ENCODE data around the gene GRIA4. TPM values are rescaled to one million over a fixed set of nuclear protein-coding genes. Genes with fewer than 3 reads are reported as not detected.

GRIA4 gene
- polyA plus RNA-seq, 1 of the 3 experiments (the other 2 are of a cell fraction), result 0.02 TPM

DNA sequence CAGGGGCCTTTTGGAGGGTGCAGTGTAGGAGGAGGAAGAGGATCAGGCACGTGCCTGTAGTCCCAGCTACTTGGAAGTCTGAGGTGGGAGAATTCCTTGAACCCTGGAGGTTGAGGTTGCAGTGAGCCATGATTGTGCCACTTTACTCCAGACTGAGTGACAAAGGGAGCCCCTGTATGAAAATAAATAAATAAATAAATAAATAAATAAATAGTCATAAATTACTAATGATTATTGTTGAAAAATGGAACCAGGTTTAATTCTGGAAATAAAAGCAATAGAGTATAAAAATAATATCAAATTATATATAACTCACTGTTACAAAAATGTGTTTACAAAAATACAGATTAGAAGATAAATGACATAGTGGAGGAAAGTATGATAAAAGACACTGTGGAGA lies 37.9 kb downstream of the GRIA4 start:
- Histone ChIP-seq H4K20me1 (ENCODE audit: insufficient read depth) (no peaks in the 10 kb centered on the region), H3K4me1 (ENCODE audit: control insufficient read depth in 1 of 2, insufficient read depth in 2 of 2, low read depth in 1 of 2, low read length in 1 of 2) (no peaks in the 10 kb centered on the region), H3K9ac (no peak overlapping the region), H3K4me3 (ENCODE audit: low read depth in 2 of 2, low read length in 1 of 2) (no peak overlapping the region), H3K79me2 (ENCODE audit: insufficient read depth) (no peaks in the 10 kb centered on the region; the same call in 1 of the 2 replicates), H2AFZ (ENCODE audit: low read depth) (no peak overlapping the region), H3K27me3 (ENCODE audit: insufficient read depth) (no peaks in the 10 kb centered on the region), H3K9me2 (no peaks in the 10 kb centered on the region), H3K36me3 (replicated peaks in 1 of 2; ENCODE audit: control insufficient read depth in 1 of 2, insufficient read depth in 2 of 2, low read length in 1 of 2) (no peaks in the 10 kb centered on the region), H3K27ac (ENCODE audit: low read depth in 2 of 2, low read length in 1 of 2) (no peak overlapping the region), H3K4me2 (no peak overlapping the region), H3F3A (replicated peaks; ENCODE audit: insufficient read depth) (no peaks in the 10 kb centered on the region), H3K9me3 (no peaks in the 10 kb centered on the region)
- 25% methylated on average over 1 of the region's 1 CpG for WGBS (ENCODE audit: low lambda C conversion rate)
- DNase-seq, result no peak
- ChIA-PET POLR2A (no interaction called here), CTCF (no interaction called here)
- no peak for TF ChIP-seq JUND (IDR thresholded peaks at IDR 0.05)
- TF ChIP-seq EZH2phosphoT487 (IDR thresholded peaks at IDR 0.05; ENCODE audit: borderline replicate concordance, low read depth), result no peak
- no peak for TF ChIP-seq FOXM1 (IDR thresholded peaks at IDR 0.05; ENCODE audit: low read depth)
- TF ChIP-seq FOSL2 (IDR thresholded peaks at IDR 0.05; ENCODE audit: borderline replicate concordance, low read depth), result no peak
- no peak for TF ChIP-seq NFIC (IDR thresholded peaks at IDR 0.05; ENCODE audit: borderline replicate concordance)
- no peak for TF ChIP-seq FOXJ3 (CRISPR knock-in tag; IDR thresholded peaks at IDR 0.05)
- no peak for TF ChIP-seq SIN3A (IDR thresholded peaks at IDR 0.05; ENCODE audit: borderline replicate concordance, low read depth, low read length)
- no peak for TF ChIP-seq RFX5 (IDR thresholded peaks at IDR 0.05; ENCODE audit: low read length)
- TF ChIP-seq, protein P1, sequence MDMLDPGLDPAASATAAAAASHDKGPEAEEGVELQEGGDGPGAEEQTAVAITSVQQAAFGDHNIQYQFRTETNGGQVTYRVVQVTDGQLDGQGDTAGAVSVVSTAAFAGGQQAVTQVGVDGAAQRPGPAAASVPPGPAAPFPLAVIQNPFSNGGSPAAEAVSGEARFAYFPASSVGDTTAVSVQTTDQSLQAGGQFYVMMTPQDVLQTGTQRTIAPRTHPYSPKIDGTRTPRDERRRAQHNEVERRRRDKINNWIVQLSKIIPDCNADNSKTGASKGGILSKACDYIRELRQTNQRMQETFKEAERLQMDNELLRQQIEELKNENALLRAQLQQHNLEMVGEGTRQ (IDR thresholded peaks at IDR 0.05; ENCODE audit: borderline replicate concordance, low read depth, low read length), result no peak

DNA sequence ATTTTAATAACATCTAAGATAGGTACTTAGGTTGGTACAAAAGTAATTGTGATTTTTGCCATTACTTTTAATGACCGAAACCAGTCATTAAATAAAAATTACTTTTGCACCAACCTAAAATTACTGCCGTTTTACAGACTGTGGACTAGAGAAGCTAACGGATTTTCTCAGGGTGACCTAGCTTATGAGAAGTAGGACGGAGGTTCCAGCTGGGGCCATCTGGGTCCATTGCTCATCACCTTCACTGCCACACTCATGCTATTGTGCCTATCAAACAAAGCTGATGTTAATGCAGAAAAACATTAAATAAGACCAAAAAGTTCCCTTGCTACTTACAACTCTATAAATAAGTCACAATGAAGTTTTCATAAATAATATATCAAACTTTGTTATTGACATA lies 38.9 kb downstream of the GRIA4 start:
- POLR2A ChIA-PET, result no interaction called here
- Histone ChIP-seq H3K4me2 (no peak overlapping the region), H3K27ac (ENCODE audit: low read depth in 2 of 2, low read length in 1 of 2) (no peak overlapping the region), H3K4me3 (ENCODE audit: low read depth in 2 of 2, low read length in 1 of 2) (no peak overlapping the region), H4K20me1 (ENCODE audit: insufficient read depth) (no peaks in the 10 kb centered on the region), H3K9me2 (no peaks in the 10 kb centered on the region), H3K9me3 (no peaks in the 10 kb centered on the region), H3K27me3 (ENCODE audit: insufficient read depth) (no peaks in the 10 kb centered on the region), H3K36me3 (replicated peaks in 1 of 2; ENCODE audit: control insufficient read depth in 1 of 2, insufficient read depth in 2 of 2, low read length in 1 of 2) (no peaks in the 10 kb centered on the region), H3K79me2 (ENCODE audit: insufficient read depth) (no peaks in the 10 kb centered on the region; the same call in 1 of the 2 replicates), H3K9ac (no peak overlapping the region), H3F3A (replicated peaks; ENCODE audit: insufficient read depth) (no peaks in the 10 kb centered on the region), H2AFZ (ENCODE audit: low read depth) (no peak overlapping the region), H3K4me1 (ENCODE audit: control insufficient read depth in 1 of 2, insufficient read depth in 2 of 2, low read depth in 1 of 2, low read length in 1 of 2) (no peaks in the 10 kb centered on the region)
- TF ChIP-seq NRF1 (IDR thresholded peaks at IDR 0.05; ENCODE audit: low read depth, low read length), result no peak
- WGBS (ENCODE audit: low lambda C conversion rate), result 50% methylated on average over 4 of the region's 4 CpGs
- CTCF ChIA-PET, result interaction anchor here (1.2 to 1.7 kb wide), 2 partner anchors 18 to 22 kb away, joined by 3 to 4 read pairs; no protein-coding TSS in a partner anchor
- DNase-seq, result no peak

DNA sequence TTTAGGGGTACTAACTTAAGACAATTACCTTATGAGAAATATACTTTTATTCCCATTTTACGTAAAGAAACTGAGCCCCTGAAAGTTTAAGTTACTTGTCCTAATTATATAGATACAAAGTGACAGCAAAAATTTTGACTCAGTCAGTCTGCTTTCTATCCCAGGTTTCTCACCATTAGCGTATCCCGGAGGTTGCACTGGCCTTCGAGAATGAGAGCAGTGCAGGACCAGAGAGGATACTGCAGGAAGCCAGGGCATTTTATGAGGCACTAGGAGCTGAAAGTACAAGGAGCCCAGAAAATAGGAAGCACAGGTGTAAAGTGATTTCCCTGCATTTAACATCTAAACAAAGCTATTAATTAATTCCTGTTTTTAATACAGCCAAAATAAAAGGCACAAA lies 55.4 kb downstream of the GRIA4 start:
- Histone ChIP-seq H3K27ac (ENCODE audit: low read depth in 2 of 2, low read length in 1 of 2) (no peak overlapping the region), H3K9me3 (no peaks in the 10 kb centered on the region), H3K79me2 (ENCODE audit: insufficient read depth) (no peaks in the 10 kb centered on the region), H3K4me1 (ENCODE audit: control insufficient read depth in 1 of 2, insufficient read depth in 2 of 2, low read depth in 1 of 2, low read length in 1 of 2) (no peaks in the 10 kb centered on the region), H4K20me1 (ENCODE audit: insufficient read depth) (no peaks in the 10 kb centered on the region), H3K4me2 (no peak overlapping the region), H3K9me2 (no peaks in the 10 kb centered on the region), H3F3A (replicated peaks; ENCODE audit: insufficient read depth) (no peaks in the 10 kb centered on the region), H3K9ac (no peak overlapping the region), H3K27me3 (ENCODE audit: insufficient read depth) (no peaks in the 10 kb centered on the region), H3K4me3 (ENCODE audit: low read depth in 2 of 2, low read length in 1 of 2) (no peak overlapping the region), H3K36me3 (replicated peaks in 1 of 2; ENCODE audit: control insufficient read depth in 1 of 2, insufficient read depth in 2 of 2, low read length in 1 of 2) (no peaks in the 10 kb centered on the region), H2AFZ (ENCODE audit: low read depth) (no peak overlapping the region)
- no peak for DNase-seq
- ChIA-PET POLR2A (no interaction called here), CTCF (no interaction called here)
- 67% methylated on average over 4 of the region's 4 CpGs for WGBS (ENCODE audit: low lambda C conversion rate)
- no peak for TF ChIP-seq EZH2phosphoT487 (IDR thresholded peaks at IDR 0.05; ENCODE audit: borderline replicate concordance, low read depth)
- TF ChIP-seq, protein P2, sequence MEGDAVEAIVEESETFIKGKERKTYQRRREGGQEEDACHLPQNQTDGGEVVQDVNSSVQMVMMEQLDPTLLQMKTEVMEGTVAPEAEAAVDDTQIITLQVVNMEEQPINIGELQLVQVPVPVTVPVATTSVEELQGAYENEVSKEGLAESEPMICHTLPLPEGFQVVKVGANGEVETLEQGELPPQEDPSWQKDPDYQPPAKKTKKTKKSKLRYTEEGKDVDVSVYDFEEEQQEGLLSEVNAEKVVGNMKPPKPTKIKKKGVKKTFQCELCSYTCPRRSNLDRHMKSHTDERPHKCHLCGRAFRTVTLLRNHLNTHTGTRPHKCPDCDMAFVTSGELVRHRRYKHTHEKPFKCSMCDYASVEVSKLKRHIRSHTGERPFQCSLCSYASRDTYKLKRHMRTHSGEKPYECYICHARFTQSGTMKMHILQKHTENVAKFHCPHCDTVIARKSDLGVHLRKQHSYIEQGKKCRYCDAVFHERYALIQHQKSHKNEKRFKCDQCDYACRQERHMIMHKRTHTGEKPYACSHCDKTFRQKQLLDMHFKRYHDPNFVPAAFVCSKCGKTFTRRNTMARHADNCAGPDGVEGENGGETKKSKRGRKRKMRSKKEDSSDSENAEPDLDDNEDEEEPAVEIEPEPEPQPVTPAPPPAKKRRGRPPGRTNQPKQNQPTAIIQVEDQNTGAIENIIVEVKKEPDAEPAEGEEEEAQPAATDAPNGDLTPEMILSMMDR (IDR thresholded peaks at IDR 0.05), result no peak
- TF ChIP-seq, protein P3, sequence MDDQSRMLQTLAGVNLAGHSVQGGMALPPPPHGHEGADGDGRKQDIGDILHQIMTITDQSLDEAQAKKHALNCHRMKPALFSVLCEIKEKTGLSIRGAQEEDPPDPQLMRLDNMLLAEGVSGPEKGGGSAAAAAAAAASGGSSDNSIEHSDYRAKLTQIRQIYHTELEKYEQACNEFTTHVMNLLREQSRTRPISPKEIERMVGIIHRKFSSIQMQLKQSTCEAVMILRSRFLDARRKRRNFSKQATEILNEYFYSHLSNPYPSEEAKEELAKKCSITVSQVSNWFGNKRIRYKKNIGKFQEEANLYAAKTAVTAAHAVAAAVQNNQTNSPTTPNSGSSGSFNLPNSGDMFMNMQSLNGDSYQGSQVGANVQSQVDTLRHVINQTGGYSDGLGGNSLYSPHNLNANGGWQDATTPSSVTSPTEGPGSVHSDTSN (IDR thresholded peaks at IDR 0.05), result no peak
- TF ChIP-seq FOSL2 (IDR thresholded peaks at IDR 0.05; ENCODE audit: borderline replicate concordance, low read depth), result no peak
- TF ChIP-seq, protein P4, sequence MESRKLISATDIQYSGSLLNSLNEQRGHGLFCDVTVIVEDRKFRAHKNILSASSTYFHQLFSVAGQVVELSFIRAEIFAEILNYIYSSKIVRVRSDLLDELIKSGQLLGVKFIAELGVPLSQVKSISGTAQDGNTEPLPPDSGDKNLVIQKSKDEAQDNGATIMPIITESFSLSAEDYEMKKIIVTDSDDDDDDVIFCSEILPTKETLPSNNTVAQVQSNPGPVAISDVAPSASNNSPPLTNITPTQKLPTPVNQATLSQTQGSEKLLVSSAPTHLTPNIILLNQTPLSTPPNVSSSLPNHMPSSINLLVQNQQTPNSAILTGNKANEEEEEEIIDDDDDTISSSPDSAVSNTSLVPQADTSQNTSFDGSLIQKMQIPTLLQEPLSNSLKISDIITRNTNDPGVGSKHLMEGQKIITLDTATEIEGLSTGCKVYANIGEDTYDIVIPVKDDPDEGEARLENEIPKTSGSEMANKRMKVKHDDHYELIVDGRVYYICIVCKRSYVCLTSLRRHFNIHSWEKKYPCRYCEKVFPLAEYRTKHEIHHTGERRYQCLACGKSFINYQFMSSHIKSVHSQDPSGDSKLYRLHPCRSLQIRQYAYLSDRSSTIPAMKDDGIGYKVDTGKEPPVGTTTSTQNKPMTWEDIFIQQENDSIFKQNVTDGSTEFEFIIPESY (IDR thresholded peaks at IDR 0.05; ENCODE audit: borderline replicate concordance, low read depth), result no peak
- TF ChIP-seq GATA2 (CRISPR knock-in tag; IDR thresholded peaks at IDR 0.05), result no peak
- no peak for TF ChIP-seq TCF12 (IDR thresholded peaks at IDR 0.05)
- no peak for TF ChIP-seq NFIC (IDR thresholded peaks at IDR 0.05; ENCODE audit: borderline replicate concordance)
- TF ChIP-seq GABPA (IDR thresholded peaks at IDR 0.05; ENCODE audit: low read depth), result no peak
- no peak for TF ChIP-seq NRF1 (IDR thresholded peaks at IDR 0.05; ENCODE audit: low read depth, low read length)

All from SK-N-SH (cell line).